ENCODE measurements around the gene RMDN3.

Gene RMDN3

DNA sequence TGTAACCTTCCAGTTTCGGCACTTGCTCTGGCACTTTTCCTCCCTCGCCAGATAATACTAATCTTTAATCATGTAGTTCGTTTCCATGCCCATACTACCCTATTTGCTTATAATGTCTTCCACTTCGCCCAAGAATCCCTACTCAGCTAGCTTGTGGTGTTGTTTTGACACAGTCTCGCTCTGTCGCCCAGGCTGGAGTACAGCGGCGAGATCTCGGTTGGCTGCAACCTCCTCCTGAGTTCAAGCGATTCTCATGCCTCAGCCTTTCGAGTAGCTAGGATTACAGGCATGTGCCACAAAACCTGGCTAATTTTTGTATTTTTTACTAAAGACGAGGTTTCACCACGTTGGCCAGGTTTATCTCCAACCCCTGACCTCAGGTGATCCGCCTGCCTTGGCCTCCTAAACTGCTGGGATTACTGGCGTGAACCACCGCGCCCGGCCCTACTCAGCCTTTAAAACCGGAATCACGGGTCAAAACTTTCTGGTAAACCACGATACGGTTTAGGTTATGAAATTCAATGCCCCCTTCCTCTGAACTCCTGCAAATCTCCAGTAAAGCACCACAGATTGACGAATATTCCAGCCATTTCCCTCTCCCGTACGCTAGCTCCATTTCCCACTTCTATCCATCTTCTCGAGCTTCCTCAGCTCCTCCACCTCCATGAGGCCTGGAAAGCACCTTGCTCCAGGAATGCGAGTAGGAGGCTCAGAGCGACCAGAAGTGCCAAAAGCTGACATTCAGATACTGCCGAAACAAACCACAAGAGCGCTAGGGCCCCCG, 61.0 kb downstream of the RMDN3 start:
- no peak for DNase-seq (ENCODE audit: low read depth)

DNA sequence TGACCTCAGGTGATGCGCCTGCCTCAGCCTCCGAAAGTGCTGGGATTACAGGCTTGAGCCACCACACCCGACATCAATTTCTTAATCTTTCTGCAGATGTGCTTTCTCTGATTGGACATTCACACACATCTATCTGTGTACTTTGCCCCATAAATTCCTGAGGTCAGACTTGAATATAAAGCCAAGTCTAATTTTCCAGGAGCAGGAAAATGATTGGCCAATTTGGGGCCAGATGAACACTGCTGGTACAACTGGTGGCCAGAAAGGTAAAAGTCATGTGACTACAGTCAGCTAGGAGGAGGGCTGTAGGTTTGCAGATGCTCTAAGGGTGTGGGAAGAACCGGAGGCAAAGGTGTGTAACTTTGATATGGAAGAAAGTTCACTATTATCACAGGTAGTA, 63.3 kb downstream of the RMDN3 start:
- DNase-seq (ENCODE audit: low read depth): no peak

DNA sequence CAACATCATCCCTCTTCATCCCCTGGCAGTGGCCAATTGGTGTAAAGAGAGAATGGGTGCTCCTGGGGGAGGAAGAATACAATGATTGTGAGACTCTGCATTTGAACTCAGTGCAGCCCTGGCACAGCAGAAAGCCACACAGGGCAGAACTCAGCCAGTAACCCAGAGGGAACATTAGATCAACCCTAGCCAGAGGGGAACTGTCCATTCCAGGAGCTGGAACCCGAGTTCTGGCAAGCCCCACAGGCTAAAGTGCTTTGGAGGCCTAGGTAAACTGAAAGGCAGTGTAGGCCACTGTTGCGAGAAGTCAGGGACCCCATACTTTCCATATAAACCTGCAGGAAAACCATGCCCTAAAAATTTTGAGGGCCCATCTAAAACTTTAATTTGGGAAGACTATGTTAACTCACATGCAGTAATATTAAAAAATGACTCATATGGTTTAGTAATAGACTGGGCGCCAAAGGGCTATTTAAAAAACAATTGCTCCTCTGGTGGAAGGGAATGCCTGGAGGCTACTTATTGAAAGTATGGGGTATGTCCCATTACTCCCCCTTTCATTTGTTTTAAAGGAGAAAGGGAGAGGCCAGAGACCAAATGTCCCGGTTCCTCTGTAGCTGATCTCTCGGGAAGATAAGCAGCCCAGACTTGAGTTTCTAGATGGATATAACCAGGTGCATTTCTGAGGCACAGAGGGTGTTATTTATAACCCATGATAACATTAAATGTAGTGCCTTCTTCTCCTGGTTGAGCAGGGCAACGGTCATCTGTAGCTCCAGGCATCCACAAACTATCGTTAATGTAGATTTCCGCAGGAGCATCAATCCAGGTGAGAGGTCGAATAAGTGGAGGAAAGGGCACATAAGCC, 65.9 kb downstream of the RMDN3 start:
- DNase-seq (ENCODE audit: low read depth): no peak

All from non-pigmented ciliary epithelial cell (primary cell).